HUDEP-2 (cell line): Measurements from ENCODE around the gene PGF.

ENCODE experiments used
- DNase-seq, 76 experiments: peaks; one replicate each; lab custom pipeline; 2025; ENCODE audit not compliant: unreplicated experiment in 76 of 76; lab: John Stamatoyannopoulos, UW

PGF gene

GRCh38 chr14:74979029-74979428 is 23.6 kb upstream of the PGF start:
- no peak for DNase-seq

- no peak for DNase-seq
These were observed 23.1 kb upstream of the PGF start for GRCh38 chr14:74978416-74978947.

- no peak for DNase-seq
These were observed 22.5 kb upstream of the PGF start for GRCh38 chr14:74977901-74978385.

- DNase-seq = no peak
These were observed 21.9 kb upstream of the PGF start for GRCh38 chr14:74977164-74977900.

GRCh38 chr14:74976264-74977113 is 21.1 kb upstream of the PGF start:
- DNase-seq = no peak

- no peak for DNase-seq
These were observed 19.8 kb upstream of the PGF start for GRCh38 chr14:74975059-74975810.

- no peak for DNase-seq
These were observed 19.1 kb upstream of the PGF start for GRCh38 chr14:74974364-74975058.

- no peak for DNase-seq
These were observed 18.5 kb upstream of the PGF start for GRCh38 chr14:74973905-74974363.

GRCh38 chr14:74973003-74973653 is 17.7 kb upstream of the PGF start:
- no peak for DNase-seq

- DNase-seq = no peak
These were observed 13.4 kb upstream of the PGF start for GRCh38 chr14:74968811-74969210.

GRCh38 chr14:74965486-74966153 is 10.2 kb upstream of the PGF start:
- no peak for DNase-seq

- DNase-seq = no peak
These were observed 9.5 kb upstream of the PGF start for GRCh38 chr14:74964787-74965485.

- no peak for DNase-seq
These were observed 8.4 kb upstream of the PGF start for GRCh38 chr14:74963705-74964271.

- no peak for DNase-seq
These were observed 7.8 kb upstream of the PGF start for GRCh38 chr14:74963178-74963704.

- DNase-seq = no peak
These were observed 7.1 kb upstream of the PGF start for GRCh38 chr14:74962493-74962892.

GRCh38 chr14:74962046-74962445 is 6.6 kb upstream of the PGF start:
- no peak for DNase-seq

GRCh38 chr14:74961238-74961911 is 6.0 kb upstream of the PGF start:
- DNase-seq = no peak
